Fibroblast of pulmonary artery (primary cell): ENCODE results near the gene NDUFS7.
A peak's percentile ranks its signal among the peaks of the same experiment; 100 is the strongest.

Experiments
- DNase-seq: peaks from one replicate; pipeline ENCODE4 v3.0.0-alpha.2; 2010; ENCODE audit warnings: low read depth
- H3K4me3 ChIP-seq: replicated peaks from 2 replicates; pipeline ENCODE4 v1.5.1; 2011; ENCODE audit warnings: low read depth, mild to moderate bottlenecking, control low read depth, low read length, moderate library complexity
- TF ChIP-seq, protein P1 (sequence below): IDR thresholded peaks from 2 replicates; pipeline ENCODE4 v1.5.1; 2011; ENCODE audit warnings: mild to moderate bottlenecking, control low read depth, low read length, inconsistent platforms; ENCODE audit errors: missing control alignments

Gene NDUFS7

GRCh38 chr19:1373534-1374249, 10.0 kb upstream of the NDUFS7 start:
- TF ChIP-seq, protein P1, sequence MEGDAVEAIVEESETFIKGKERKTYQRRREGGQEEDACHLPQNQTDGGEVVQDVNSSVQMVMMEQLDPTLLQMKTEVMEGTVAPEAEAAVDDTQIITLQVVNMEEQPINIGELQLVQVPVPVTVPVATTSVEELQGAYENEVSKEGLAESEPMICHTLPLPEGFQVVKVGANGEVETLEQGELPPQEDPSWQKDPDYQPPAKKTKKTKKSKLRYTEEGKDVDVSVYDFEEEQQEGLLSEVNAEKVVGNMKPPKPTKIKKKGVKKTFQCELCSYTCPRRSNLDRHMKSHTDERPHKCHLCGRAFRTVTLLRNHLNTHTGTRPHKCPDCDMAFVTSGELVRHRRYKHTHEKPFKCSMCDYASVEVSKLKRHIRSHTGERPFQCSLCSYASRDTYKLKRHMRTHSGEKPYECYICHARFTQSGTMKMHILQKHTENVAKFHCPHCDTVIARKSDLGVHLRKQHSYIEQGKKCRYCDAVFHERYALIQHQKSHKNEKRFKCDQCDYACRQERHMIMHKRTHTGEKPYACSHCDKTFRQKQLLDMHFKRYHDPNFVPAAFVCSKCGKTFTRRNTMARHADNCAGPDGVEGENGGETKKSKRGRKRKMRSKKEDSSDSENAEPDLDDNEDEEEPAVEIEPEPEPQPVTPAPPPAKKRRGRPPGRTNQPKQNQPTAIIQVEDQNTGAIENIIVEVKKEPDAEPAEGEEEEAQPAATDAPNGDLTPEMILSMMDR: no peak
- no peak overlapping the region for H3K4me3 ChIP-seq
- DNase-seq: peak; percentile 19

- no peak overlapping the region for H3K4me3 ChIP-seq
- no peak for DNase-seq
- TF ChIP-seq, protein P1: no peak
These were observed 9.5 kb upstream of the NDUFS7 start for GRCh38 chr19:1374250-1374577.

DNA sequence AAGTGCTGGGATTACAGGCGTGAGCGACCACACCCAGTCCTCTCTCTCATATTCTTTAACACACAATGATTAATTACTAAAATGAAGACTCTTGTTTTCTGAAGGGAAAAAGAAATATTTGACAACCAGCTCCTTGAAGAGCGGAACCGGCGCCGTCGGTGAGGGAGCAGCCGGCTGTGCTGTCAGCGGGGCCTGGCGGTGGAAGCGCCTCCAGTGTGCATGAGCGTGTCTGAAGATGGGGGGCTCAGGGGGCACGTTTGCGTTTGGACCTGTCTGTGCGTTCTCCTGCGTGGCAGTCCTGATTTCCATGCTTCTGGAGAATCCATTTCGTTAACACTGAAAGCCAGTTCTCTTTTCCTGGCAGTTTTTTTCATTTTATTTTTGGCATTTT, 7.3 kb upstream of the NDUFS7 start:
- H3K4me3 ChIP-seq: no peak overlapping the region
- DNase-seq: no peak
- TF ChIP-seq, protein P1: no peak

DNA sequence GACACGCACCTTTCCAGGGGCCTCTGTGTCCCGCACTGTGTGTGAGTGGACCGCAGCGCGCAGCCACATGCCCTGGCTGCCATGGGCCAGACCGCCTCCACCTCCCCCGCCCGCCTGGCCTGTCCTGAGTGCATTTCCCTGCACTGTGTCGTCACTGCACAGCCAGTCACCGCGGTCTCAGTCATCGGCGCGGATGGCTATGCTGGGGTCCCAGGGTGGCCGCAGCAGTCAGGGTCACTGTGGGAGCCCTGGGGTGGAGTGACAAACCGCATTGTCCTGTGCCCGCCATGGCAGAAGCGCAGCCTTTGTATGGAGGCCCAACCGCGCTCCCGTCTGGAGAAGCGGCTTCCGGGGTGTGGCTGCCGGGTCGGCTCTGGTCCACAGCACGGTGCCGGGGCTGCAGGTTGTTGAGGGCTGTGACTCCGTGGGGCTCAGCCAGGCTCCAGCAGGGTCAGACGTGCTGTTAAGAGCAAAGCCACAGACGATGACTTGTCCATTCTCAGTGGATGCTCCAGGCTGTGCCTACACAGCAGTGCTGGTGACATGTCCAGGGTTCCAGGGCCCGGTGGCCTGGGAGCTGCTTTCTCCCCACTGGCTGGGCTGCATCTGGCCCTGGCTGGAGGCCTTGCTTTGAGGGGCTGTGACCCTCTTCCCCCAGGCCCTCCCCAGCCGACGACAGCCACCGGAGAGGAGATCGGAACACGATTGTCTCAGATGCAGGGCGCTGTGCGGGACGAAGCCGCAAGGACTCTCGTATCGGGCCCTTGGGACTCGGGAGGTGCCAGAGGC, 6.3 kb upstream of the NDUFS7 start:
- no peak overlapping the region for H3K4me3 ChIP-seq
- DNase-seq: no peak
- TF ChIP-seq, protein P1: no peak

DNA sequence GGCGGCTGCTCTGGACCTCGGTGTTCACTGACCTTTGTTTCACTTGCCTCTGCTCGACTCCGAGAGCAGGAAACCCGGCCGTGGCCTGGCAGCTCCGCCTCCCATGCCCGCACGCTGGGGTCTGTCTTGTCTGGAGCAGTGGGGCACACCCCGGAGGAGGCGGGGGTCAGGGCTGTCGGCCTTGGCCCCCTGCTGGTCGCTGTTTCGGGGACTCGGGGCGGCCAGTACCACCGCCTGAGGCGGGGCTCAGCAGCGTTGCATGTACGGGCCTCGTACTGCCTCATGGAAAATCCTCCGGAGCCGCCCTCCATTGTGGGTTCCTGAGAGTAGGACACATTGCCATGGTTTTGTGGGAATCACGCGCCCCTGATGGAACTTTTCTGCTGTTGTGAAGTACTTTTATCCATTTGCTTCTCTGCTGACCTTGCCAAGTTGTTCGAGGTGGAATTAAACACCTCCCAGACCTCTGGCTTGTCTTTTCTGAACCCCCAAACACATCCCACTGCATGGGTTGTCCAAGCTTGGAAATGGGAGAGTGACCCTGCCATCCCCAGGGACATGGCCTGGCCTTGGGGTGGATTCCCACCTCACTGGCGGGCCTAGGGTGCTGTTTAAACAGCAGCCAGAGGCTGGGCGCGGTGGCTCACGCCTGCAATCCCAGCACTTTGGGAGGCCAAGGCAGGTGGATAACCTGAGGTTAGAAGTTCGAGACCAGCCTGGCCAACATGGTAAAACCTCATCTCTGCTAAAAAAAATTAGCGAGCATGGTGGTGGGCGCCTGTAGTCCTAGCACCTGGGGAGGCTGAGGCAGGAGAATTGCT, 5.5 kb upstream of the NDUFS7 start:
- H3K4me3 ChIP-seq: no peak overlapping the region
- no peak for DNase-seq
- TF ChIP-seq, protein P1: no peak

DNA sequence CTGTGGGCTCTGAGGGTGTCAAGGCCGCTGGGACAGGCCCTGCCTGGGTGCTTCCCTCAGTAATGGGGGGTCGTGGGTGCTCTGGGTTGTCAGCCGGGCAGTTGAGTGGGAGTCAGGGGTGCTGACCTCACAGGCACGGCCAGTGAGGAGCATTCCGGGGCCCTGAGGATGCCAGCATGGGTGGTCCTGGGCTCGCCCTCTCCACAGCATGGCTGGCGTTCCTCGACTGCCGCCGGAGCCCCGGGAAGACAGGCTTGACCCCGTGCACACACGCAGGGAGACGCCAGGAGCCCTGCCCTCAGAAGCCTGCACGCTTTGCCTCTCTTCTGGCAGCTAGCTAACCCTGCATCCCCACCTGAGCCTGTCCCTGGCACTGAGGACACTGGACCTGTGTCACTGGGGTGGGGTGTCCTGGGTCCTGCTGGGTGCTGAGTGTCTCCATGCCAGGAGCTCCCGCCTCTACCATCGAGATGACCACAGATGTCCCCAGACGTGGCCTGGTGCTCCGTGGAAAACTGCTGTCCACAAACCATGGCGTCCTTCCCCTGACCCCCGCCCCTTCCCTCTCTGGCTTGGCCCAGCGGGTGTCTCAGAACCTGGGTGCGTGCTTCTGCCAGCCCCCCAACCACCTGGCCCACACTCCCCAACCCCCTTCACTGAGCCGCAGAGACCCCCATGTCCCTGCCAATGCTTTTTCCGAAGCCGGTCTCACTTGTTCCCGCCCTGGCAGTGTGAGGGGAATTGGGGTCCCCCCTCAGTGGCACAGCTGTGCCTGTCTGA, 4.4 kb upstream of the NDUFS7 start:
- DNase-seq: no peak
- no peak overlapping the region for H3K4me3 ChIP-seq

More for the DNA sequence above, 4.4 kb upstream of the NDUFS7 start:
- TF ChIP-seq, protein P1: no peak
